HL-60/S4 treated with retinoic acid at 250 ng/mL for 4 days and 3 days (cell line): ENCODE data around the gene CDK18.

Experiments
- in situ Hi-C: fragments of 300-500 bp; cut with MboI; formaldehyde crosslinking; loops from 2 replicates; pipeline ENCODE4 v1.7.0; 2022; ENCODE audit warnings: low sequenced_read_pairs

Gene CDK18

GRCh38 chr1:205565799-205566198 is 61.3 kb downstream of the CDK18 start:
- in situ Hi-C loops = no loop called here

- in situ Hi-C loops = no loop called here
Observed at GRCh38 chr1:205567716-205568115, 63.2 kb downstream of the CDK18 start.

GRCh38 chr1:205568135-205568468 is 63.6 kb downstream of the CDK18 start:
- in situ Hi-C loops = no loop called here

GRCh38 chr1:205568469-205569361 is 64.2 kb downstream of the CDK18 start:
- in situ Hi-C loops = no loop called here

GRCh38 chr1:205569411-205570172 is 65.1 kb downstream of the CDK18 start:
- in situ Hi-C loops = no loop called here

GRCh38 chr1:205570173-205570501 is 65.7 kb downstream of the CDK18 start:
- in situ Hi-C loops = no loop called here

- in situ Hi-C loops = no loop called here
Observed at GRCh38 chr1:205570796-205571537, 66.5 kb downstream of the CDK18 start.

- in situ Hi-C loops = no loop called here
Observed at GRCh38 chr1:205571747-205572146, 67.3 kb downstream of the CDK18 start.

GRCh38 chr1:205572421-205572820 is 68.0 kb downstream of the CDK18 start:
- in situ Hi-C loops = no loop called here

GRCh38 chr1:205575294-205575885 is 70.9 kb downstream of the CDK18 start:
- in situ Hi-C loops = no loop called here

GRCh38 chr1:205576011-205576410 is 71.5 kb downstream of the CDK18 start:
- in situ Hi-C loops = no loop called here

GRCh38 chr1:205576805-205577761 is 72.6 kb downstream of the CDK18 start:
- in situ Hi-C loops = no loop called here

GRCh38 chr1:205577874-205578658 is 73.6 kb downstream of the CDK18 start:
- in situ Hi-C loops = no loop called here

- in situ Hi-C loops = no loop called here
Observed at GRCh38 chr1:205578780-205579571, 74.5 kb downstream of the CDK18 start.

- in situ Hi-C loops = no loop called here
Observed at GRCh38 chr1:205579711-205580110, 75.2 kb downstream of the CDK18 start.

- in situ Hi-C loops = no loop called here
Observed at GRCh38 chr1:205580140-205580922, 75.9 kb downstream of the CDK18 start.

GRCh38 chr1:205580923-205581180 is 76.4 kb downstream of the CDK18 start:
- in situ Hi-C loops = no loop called here
